LoVo (cell line): Measurements from ENCODE around the gene CDK10.

Source experiments
- DNase-seq: peaks from one replicate; pipeline ENCODE4 v3.0.0-alpha.2; 2016; ENCODE audit warnings: low spot score

CDK10 gene

DNA sequence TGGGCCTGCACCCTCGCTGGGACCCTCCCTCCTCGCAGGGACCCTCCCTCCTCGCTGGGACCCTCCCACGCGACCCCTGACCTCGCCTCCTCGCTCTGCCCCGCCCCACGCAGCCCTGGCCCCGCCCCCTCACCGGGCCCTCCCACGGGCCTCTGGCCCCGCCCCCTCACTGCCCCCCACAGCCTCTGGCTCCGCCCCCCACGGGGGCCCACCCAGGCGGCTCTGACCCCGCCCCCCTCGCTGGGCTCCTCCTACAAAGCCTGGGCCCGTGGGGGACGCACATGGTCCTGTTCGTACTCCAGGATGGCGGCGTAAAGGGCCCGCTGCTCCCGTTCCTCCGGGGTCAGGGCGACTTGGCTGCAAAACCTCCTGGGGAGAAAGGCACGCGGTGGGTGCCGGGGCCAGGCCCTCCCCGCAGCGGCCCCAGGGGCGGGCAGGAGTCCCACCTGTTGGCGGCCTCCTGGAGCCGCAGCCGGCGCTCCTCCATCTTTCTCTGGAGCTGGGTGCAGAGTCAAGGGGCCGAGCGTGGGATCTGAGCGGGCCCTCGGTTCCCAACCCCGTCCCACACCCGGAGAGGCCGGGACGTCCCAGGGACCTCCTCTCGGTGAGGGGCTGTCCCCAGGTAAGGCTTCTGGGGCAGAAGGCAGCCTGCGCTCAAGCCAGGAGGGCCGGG lies 25.2 kb downstream of the CDK10 start:
- peak; percentile 79 for DNase-seq

- no peak for DNase-seq
Measured at GRCh38 chr16:89712274-89712781, 25.8 kb downstream of the CDK10 start.

- DNase-seq = no peak
Measured at GRCh38 chr16:89716493-89716892, 30.0 kb downstream of the CDK10 start.

DNA sequence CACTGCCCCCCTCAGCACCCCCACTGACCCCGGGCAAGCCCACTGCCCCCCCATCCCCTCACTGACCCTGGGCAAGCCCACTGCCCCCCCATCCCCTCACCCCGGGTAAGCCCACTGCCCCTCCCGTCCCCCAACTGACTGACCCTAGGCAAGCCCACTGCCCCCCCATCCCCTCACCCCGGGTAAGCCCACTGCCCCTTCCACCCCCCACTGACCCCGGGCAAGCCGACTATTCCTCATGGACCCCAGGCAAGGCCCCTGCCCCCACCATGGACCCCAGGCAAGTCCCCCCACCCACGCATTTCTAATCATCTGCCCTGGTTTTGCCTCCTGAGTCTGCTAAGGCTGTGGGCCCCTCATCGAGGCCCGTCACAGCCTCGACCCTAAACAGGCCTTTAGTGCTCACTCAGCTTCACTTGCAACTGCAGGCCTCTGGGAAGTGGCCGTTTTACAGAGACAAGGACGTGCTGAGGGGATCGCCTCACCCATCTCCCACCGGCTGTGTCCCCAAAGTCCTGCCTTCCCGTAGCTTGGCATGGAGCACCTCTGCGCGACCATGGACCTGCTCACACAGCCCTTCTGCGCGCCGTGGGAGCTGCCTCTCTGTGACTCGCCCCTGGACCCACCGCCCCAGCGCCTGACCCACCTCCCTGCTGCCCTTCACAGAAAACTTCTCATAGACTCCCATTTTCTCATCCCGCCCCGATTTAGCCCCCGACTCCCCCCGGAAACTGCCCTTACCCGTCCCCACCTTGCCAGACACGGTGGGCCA lies 30.6 kb downstream of the CDK10 start:
- DNase-seq = no peak

DNA sequence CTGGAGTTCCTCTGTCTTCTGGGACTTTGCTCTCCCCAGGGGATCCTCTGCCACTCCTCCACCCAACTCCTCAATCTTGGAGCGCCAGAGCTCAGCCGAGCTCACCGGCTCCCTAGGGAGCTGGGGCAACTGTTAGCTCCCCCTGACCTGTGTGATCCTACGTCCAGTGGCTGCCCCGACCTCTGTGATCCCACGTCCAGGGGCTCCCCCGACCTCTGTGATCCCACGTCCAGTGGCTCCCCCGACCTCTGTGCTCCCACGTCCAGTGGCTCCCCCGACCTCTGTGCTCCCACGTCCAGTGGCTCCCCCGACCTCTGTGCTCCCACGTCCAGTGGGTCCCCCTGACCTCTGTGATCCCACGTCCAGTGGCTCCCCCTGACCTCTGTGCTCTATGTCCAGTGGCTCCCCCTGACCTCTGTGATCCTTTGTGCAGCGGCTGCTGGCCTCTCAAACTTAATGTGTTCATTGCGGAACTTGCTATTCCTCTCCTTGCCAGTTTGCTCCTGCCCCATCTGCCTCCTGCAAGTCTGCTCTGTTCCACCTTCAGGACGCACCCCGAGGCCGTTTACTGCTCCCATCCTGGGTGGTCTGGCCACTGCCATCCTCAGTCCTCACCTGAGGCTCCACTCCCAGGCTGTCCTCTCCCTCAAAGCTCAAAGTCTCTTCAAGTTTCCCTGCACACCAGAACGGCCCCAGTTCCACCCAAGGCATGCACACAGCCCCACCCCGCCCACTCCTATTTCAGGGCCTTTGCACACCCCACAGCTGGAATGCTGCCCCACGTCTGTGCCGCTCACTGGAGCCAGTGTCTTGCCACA lies 31.4 kb downstream of the CDK10 start:
- DNase-seq = no peak

DNA sequence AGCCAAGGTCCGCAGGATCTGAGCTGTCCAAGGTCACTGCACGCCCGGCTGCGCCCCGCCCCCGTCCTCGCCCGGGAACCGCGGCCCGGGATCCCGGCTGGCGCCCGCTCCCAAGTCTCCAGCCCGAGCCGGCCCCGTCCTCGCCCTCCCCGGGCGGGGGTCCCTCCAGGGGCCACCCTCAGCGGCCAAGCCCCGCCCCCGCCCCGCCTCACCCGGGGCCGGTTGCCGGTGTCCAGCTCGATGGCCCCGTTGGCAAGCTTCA lies 34.0 kb downstream of the CDK10 start:
- peak; percentile 37 for DNase-seq

- DNase-seq = peak; percentile 83
Measured at GRCh38 chr16:89720813-89721545, 34.5 kb downstream of the CDK10 start, which contains the start of the genes VPS9D1 and ZNF276. TSS of gene VPS9D1 (minus strand) at chr16:89720898. CDS start at chr16:89720861, 37 bp downstream. TSS of gene ZNF276 (plus strand) at chr16:89721537. CDS start at chr16:89721641, 104 bp downstream.

- peak; percentile 48 for DNase-seq
Measured at GRCh38 chr16:89721546-89722391, 35.3 kb downstream of the CDK10 start.

GRCh38 chr16:89722392-89723278 lies 36.1 kb downstream of the CDK10 start:
- peak; percentile 82 for DNase-seq

DNA sequence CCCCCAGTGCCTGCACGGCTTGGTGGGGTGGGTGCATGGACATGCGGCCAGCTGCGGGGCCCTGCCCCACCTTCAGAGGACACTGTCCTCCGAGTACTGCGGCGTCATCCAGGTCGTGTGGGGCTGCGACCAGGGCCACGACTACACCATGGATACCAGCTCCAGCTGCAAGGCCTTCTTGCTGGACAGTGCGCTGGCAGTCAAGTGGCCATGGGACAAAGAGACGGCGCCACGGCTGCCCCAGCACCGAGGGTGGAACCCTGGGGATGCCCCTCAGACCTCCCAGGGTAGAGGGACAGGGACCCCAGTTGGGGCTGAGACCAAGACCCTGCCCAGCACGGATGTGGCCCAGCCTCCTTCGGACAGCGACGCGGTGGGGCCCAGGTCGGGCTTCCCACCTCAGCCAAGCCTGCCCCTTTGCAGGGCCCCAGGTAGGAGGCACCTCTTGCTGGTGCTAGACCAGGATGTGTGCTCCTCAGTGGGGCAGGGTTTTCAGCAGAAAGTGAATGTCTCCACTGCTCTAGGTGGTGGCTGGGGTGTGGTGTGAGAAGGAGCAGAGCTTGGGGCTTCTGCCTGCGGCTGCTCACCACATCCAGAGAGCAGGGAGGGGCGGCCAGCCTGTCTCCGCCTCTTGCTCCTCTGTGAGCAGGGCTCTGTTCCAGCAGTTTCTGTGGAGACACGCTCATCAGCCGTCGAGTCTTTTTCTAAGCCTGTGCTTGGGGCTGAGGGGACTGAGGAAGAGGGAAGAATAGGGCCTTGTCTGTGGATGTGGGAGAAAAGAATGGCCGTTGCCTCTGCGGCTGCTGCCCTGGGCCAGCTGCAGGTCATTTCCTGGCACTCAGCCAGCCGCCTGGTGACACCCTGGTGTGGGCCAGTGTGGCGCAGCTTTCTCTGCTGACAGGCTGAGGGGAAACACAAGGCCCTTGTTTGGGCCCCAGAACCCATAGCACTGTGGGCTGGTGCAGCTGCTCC lies 37.1 kb downstream of the CDK10 start:
- DNase-seq = no peak

DNA sequence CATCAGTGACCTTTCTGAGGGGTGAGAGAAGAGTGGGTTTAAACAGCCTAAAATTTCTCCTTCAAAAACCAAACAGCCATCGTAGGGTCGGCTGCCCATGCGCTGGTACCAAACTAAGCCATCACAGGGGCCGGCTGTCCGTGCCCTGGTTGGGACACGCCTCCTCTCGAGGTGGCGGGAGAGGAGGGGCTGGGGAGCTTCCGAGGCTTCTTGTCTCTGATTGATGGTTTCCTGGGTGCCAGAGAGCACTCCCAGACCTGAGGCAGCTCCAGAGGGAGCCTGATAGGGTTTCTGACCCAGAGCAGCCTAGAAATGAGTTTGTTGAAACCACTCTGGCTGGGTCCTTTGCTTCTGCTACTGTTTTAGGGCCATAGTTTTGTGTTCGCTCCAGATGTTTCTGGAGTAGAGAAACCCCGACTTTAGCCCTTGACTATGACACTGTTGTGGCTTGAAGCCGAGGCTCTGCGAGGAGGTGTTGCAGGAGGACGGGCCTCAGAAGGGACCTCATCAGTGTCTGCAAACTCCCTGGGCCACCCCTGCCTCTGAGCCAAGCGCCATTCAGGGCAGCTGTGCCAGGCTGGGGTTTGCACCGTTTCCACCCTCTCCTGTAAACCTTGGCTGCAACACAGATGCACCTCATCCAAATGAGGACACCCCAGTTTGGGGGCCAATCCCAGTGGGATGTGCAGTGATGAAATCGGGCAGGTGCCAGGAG lies 41.1 kb downstream of the CDK10 start:
- DNase-seq = no peak

GRCh38 chr16:89729293-89729692 lies 42.8 kb downstream of the CDK10 start:
- no peak for DNase-seq

DNA sequence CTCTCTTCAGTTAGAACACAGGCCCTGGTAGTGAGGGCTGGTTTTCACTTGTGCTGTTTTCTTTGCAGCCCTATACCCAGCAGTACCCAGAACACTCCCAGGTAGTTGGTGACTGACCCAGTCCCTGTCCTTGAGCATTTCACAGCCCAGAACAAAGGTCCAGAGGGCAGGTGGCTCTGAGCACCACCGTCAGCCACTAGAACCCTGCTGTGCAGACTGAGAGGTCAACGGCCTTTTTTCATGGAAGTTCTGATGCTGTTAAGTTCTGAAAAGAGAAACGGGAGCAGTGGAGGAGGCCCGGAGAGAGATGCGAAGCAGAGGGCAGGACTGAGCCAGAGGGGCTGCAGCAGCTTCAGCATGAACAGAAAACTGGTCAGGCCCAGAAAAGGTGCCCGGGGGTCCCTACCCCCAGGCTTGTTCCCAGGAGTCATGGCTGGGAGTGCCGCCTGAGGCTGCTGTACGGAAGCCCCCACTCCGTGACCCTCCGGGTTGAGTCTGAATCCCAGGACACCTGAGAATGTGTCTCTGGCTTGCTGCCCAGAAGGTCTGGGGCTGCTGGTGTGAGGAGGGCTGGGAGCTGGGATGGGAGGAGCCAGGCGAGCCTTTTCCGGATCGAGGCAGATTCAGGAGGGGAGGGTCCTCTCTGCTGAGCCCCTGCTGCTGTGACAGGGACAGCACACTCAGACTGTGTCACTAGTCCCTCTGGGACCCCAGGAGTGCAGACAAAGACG lies 43.5 kb downstream of the CDK10 start:
- no peak for DNase-seq

- DNase-seq = no peak
Measured at GRCh38 chr16:89730610-89731234, 44.2 kb downstream of the CDK10 start.

- no peak for DNase-seq
Measured at GRCh38 chr16:89732142-89732917, 45.8 kb downstream of the CDK10 start.

DNA sequence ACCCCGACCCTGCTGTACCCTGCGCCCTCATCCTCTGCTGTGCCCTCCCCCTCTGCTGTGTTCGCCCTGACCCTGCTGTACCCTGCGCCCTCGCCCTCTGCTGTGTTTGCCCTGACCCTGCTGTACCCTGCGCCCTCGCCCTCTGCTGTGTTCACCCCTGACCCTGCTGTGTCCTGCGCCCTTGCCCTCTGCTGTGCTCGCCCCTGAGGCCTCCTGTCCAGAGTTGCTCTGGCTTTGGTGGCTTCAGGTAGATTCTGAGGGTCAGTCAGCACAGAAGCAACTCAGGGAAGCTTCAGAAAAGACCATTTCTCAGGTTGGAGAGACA lies 46.4 kb downstream of the CDK10 start:
- no peak for DNase-seq
